RWPE1 (cell line): ENCODE results near the gene MYO7A.

Experiments used
- CTCF ChIA-PET: fragments of 350-600 bp; sonication (Branson Sonifier 250); formaldehyde crosslinking; extraction: SDS; loops from one replicate; lab custom pipeline; 2021; lab: Yijun Ruan, JAX
- POLR2A ChIA-PET: fragments of 400-600 bp; formaldehyde crosslinking; extraction: SDS; loops from one replicate; lab custom pipeline; 2020; ENCODE audit warnings: antibody characterized with exemption; ENCODE audit not compliant: low non-redundant PET; lab: Yijun Ruan, JAX
- DNase-seq: peaks from one replicate; pipeline ENCODE4 v3.0.0; 2012; ENCODE audit warnings: low spot score
- H3K27ac ChIP-seq: fragments of 450-650 bp; 2 replicates; pipeline ENCODE4 v1.5.1; 2017
- CTCF ChIP-seq: fragments of 450-650 bp; conservative IDR thresholded peaks from 2 replicates; pipeline ENCODE4 v1.5.1; 2017; ENCODE audit warnings: low read depth, mild to moderate bottlenecking

Gene MYO7A

GRCh38 chr11:77127920-77128691, at the start of gene MYO7A:
MYO7A (plus strand) TSS chr11:77128246; CDS start chr11:77130635, 2,389 bp downstream.
- CTCF ChIA-PET, result interaction anchor here (0.5 to 2.6 kb wide), 24 partner anchors 11 to 491 kb away, joined by 3 to 33 read pairs (median 4); no protein-coding TSS in a partner anchor
- no peak within 1 kb of the TSS for H3K27ac ChIP-seq
- TF ChIP-seq CTCF, result no peak
- POLR2A ChIA-PET, result no interaction called here
- no peak for DNase-seq

- ChIA-PET POLR2A (no interaction called here), CTCF (no interaction called here)
- no peak for TF ChIP-seq CTCF
- no peak overlapping the region for H3K27ac ChIP-seq
- no peak for DNase-seq
Measured at GRCh38 chr11:77079666-77080065, 48.4 kb upstream of the MYO7A start.

GRCh38 chr11:77080643-77081210, 47.3 kb upstream of the MYO7A start:
- no peak overlapping the region for H3K27ac ChIP-seq
- ChIA-PET CTCF (interaction anchor here (0.6 to 0.7 kb wide), 2 partner anchors 10 to 490 kb away, joined by 3 to 5 read pairs; no protein-coding TSS in a partner anchor), POLR2A (no interaction called here)
- DNase-seq, result no peak
- TF ChIP-seq CTCF, result no peak

- no peak for DNase-seq
- no peak for TF ChIP-seq CTCF
- ChIA-PET POLR2A (no interaction called here), CTCF (interaction anchor here (0.5 to 1.9 kb wide), 4 partner anchors 10 to 1582 kb away, joined by 3 to 14 read pairs (median 3); no protein-coding TSS in a partner anchor)
- no peak overlapping the region for H3K27ac ChIP-seq
Measured at GRCh38 chr11:77081381-77081851, 46.6 kb upstream of the MYO7A start.

- POLR2A ChIA-PET, result no interaction called here
- CTCF ChIA-PET, result interaction anchor here (0.5 to 1.9 kb wide), 6 partner anchors 9 to 1583 kb away, joined by 3 to 14 read pairs (median 3); no protein-coding TSS in a partner anchor
- no peak overlapping the region for H3K27ac ChIP-seq
- no peak for TF ChIP-seq CTCF
- no peak for DNase-seq
Measured at GRCh38 chr11:77081976-77082836, 45.8 kb upstream of the MYO7A start.
